Right cardiac atrium (tissue), 5 donors: Measurements from ENCODE around the gene LDLRAD4. TPM values are rescaled to one million over a fixed set of nuclear protein-coding genes. Genes with fewer than 3 reads are reported as not detected.

Experiments used
- ATAC-seq, 2 donors: fragments of 200-7000 bp; cut with Tn5 transposase; one replicate each; pipeline versions ENCODE4 v1.8.0 to v1.9.1; 2020; ENCODE audit warnings: moderate library complexity in 2 of 2, mild to moderate bottlenecking in 1 of 2
- DNase-seq, 3 donors: peaks; one replicate each; pipeline ENCODE4 v3.0.0-alpha.2; 2020
- H3K27ac ChIP-seq: one replicate; pipeline ENCODE4 v1.5.1; 2013; ENCODE audit warnings: mild to moderate bottlenecking, low read length, control low read depth, moderate library complexity
- H3K27me3 ChIP-seq: one replicate; pipeline ENCODE4 v1.6.1; 2013; ENCODE audit not compliant: control insufficient read depth, insufficient read depth
- H3K4me1 ChIP-seq: one replicate; pipeline ENCODE4 v1.6.1; 2013; ENCODE audit warnings: low read length; ENCODE audit not compliant: control insufficient read depth, insufficient read depth
- H3K4me3 ChIP-seq: one replicate; pipeline ENCODE4 v1.5.1; 2013; ENCODE audit warnings: low read length, control low read depth
- H3K9me3 ChIP-seq: one replicate; pipeline ENCODE4 v1.6.1; 2013; ENCODE audit warnings: low read length; ENCODE audit not compliant: control insufficient read depth
- WGBS: extraction: QIAGEN DNeasy Blood & Tissue Kit; methylation state at CpG from one replicate; pipeline ENCODE4 v1.1.7; 2013; 5-methylcytosine and 5-hydroxymethylcytosine counted together
- intact Hi-C, 4 donors: fragments of 100-400 bp; cut with DNase I; formaldehyde crosslinking; loops; one replicate each; pipeline versions ENCODE4 v1.11.0 to v1.14.0; 2022 to 2023
- polyA plus RNA-seq: library from polyadenylated mRNA; stranded (reverse); fragments of 200-250 nt; gene quantifications from one replicate; pipeline ENCODE4 v1.2.3, GENCODE V29; 2013
- total RNA-seq, 4 donors: library from RNA; stranded (reverse); fragmentation: NEBNext Ultra II Directional; extraction: Animal tissue kit (Norgen Biotek cat#: 25700); gene quantifications; one replicate each; pipeline ENCODE4 v1.2.1, GENCODE V29; 2021
- donor health status: healthy with polysubstance abuse.
- donor health status: DM: no; HTN: yes; CAD: no.
- donor health status: DM: no; HTN: no; CAD: no.
- donor health status: DM: no; HTN: yes; CAD: no; lungs with severe emphysema.
- donor health status: DM: yes; HTN: yes; CAD: no.

The LDLRAD4 gene
- total and polyA plus RNA-seq, 5 donors = 25.7 to 159 (median 68.1) TPM

- Histone ChIP-seq H3K27me3 (no peaks in the 10 kb centered on the region), H3K4me3 (no peak overlapping the region), H3K9me3 (no peaks in the 10 kb centered on the region), H3K4me1 (peaks cover 5% of the 10 kb centered on the region), H3K27ac (no peak overlapping the region)
- DNase-seq (no peak), ATAC-seq (no peak)
- WGBS = 86% methylated on average over 7 of the region's 7 CpGs
- intact Hi-C loops = no loop called here
These were observed 18.5 kb downstream of the LDLRAD4 start for GRCh38 chr18:13237073-13237472.

- ATAC-seq = no peak
- Histone ChIP-seq H3K4me3 (no peak overlapping the region), H3K27ac (no peak overlapping the region), H3K9me3 (no peaks in the 10 kb centered on the region), H3K4me1 (no peaks in the 10 kb centered on the region), H3K27me3 (no peaks in the 10 kb centered on the region)
- DNase-seq = no peak
- intact Hi-C loops = no loop called here
- 79% methylated on average over 3 of the region's 3 CpGs for WGBS
These were observed 19.1 kb downstream of the LDLRAD4 start for GRCh38 chr18:13237641-13238040.

- no peak for ATAC-seq
- H3K4me1 ChIP-seq = no peaks in the 10 kb centered on the region
- 91% methylated on average over 13 of the region's 13 CpGs for WGBS
- intact Hi-C loops = no loop called here
- H3K27me3 ChIP-seq = no peaks in the 10 kb centered on the region
- H3K9me3 ChIP-seq = no peaks in the 10 kb centered on the region
- no peak for DNase-seq
- no peak overlapping the region for H3K4me3 ChIP-seq
- no peak overlapping the region for H3K27ac ChIP-seq
These were observed 20.8 kb downstream of the LDLRAD4 start for GRCh38 chr18:13239171-13239956.

- no peak for ATAC-seq
- Histone ChIP-seq H3K27ac (no peak overlapping the region), H3K27me3 (no peaks in the 10 kb centered on the region), H3K4me1 (no peaks in the 10 kb centered on the region), H3K4me3 (no peak overlapping the region), H3K9me3 (no peaks in the 10 kb centered on the region)
- intact Hi-C loops = no loop called here
- 95% methylated on average over 15 of the region's 15 CpGs for WGBS
- DNase-seq = no peak
These were observed 21.6 kb downstream of the LDLRAD4 start for GRCh38 chr18:13240060-13240725.

- H3K27ac ChIP-seq = no peak overlapping the region
- 94% methylated on average over 31 of the region's 31 CpGs for WGBS
- intact Hi-C loops = no loop called here
These were observed 22.7 kb downstream of the LDLRAD4 start for GRCh38 chr18:13241083-13241892.

GRCh38 chr18:13241893-13242175 is 23.3 kb downstream of the LDLRAD4 start:
- no peak for DNase-seq
- 91% methylated on average over 13 of the region's 13 CpGs for WGBS

More at GRCh38 chr18:13241083-13241892, 22.7 kb downstream of the LDLRAD4 start:
- Histone ChIP-seq H3K4me3 (no peak overlapping the region), H3K27me3 (no peaks in the 10 kb centered on the region), H3K4me1 (peaks cover 4% of the 10 kb centered on the region), H3K9me3 (no peaks in the 10 kb centered on the region)
- no peak for ATAC-seq
- no peak for DNase-seq

GRCh38 chr18:13242797-13243196 is 24.2 kb downstream of the LDLRAD4 start:
- Histone ChIP-seq H3K27me3 (no peaks in the 10 kb centered on the region), H3K9me3 (no peaks in the 10 kb centered on the region), H3K4me3 (no peak overlapping the region), H3K4me1 (peaks cover 4% of the 10 kb centered on the region), H3K27ac (no peak overlapping the region)
- no peak for DNase-seq
- no peak for ATAC-seq
- intact Hi-C loops = no loop called here
- WGBS = 92% methylated on average over 5 of the region's 5 CpGs

More at GRCh38 chr18:13241893-13242175, 23.3 kb downstream of the LDLRAD4 start:
- Histone ChIP-seq H3K4me3 (no peak overlapping the region), H3K27ac (no peak overlapping the region), H3K27me3 (no peaks in the 10 kb centered on the region), H3K4me1 (peaks cover 4% of the 10 kb centered on the region), H3K9me3 (no peaks in the 10 kb centered on the region)
- intact Hi-C loops = no loop called here
- ATAC-seq = no peak

- no peak for DNase-seq
These were observed 24.8 kb downstream of the LDLRAD4 start for GRCh38 chr18:13243363-13243762.

GRCh38 chr18:13244135-13244534 is 25.6 kb downstream of the LDLRAD4 start:
- Histone ChIP-seq H3K4me3 (no peak overlapping the region), H3K27me3 (no peaks in the 10 kb centered on the region), H3K27ac (no peak overlapping the region), H3K9me3 (no peaks in the 10 kb centered on the region), H3K4me1 (peaks cover 4% of the 10 kb centered on the region)
- intact Hi-C loops = no loop called here
- 85% methylated on average over 1 of the region's 1 CpG for WGBS
- ATAC-seq = no peak
- no peak for DNase-seq

More at GRCh38 chr18:13243363-13243762, 24.8 kb downstream of the LDLRAD4 start:
- intact Hi-C loops = no loop called here
- Histone ChIP-seq H3K27me3 (no peaks in the 10 kb centered on the region), H3K27ac (no peak overlapping the region), H3K4me3 (no peak overlapping the region), H3K9me3 (no peaks in the 10 kb centered on the region), H3K4me1 (peaks cover 4% of the 10 kb centered on the region)
- ATAC-seq = no peak
- 95% methylated on average over 9 of the region's 9 CpGs for WGBS

- H3K27ac ChIP-seq = no peak overlapping the region
- ATAC-seq (no peak), DNase-seq (no peak)
- no peaks in the 10 kb centered on the region for H3K27me3 ChIP-seq
- no peaks in the 10 kb centered on the region for H3K9me3 ChIP-seq
- peaks cover 4% of the 10 kb centered on the region for H3K4me1 ChIP-seq
- 82% methylated on average over 6 of the region's 6 CpGs for WGBS
- intact Hi-C loops = no loop called here
- H3K4me3 ChIP-seq = no peak overlapping the region
These were observed 27.0 kb downstream of the LDLRAD4 start for GRCh38 chr18:13245481-13246000.

GRCh38 chr18:13246121-13246520 is 27.6 kb downstream of the LDLRAD4 start:
- intact Hi-C loops = no loop called here
- 80% methylated on average over 9 of the region's 9 CpGs for WGBS

More at GRCh38 chr18:13246121-13246520, 27.6 kb downstream of the LDLRAD4 start:
- Histone ChIP-seq H3K4me3 (no peak overlapping the region), H3K27ac (no peak overlapping the region), H3K4me1 (peaks cover 4% of the 10 kb centered on the region), H3K27me3 (no peaks in the 10 kb centered on the region), H3K9me3 (no peaks in the 10 kb centered on the region)
- no peak for DNase-seq
- no peak for ATAC-seq
